GM23338 (cell line): ENCODE results near the gene SLC6A13. TPM values are rescaled to one million over a fixed set of nuclear protein-coding genes. Genes with fewer than 3 reads are reported as not detected.
A peak's percentile ranks its signal among the peaks of the same experiment; 100 is the strongest.

Experiments used
- ATAC-seq: fragments of 200-7000 bp; cut with Tn5 transposase; 3 replicates; pipeline ENCODE4 v1.9.1; 2020
- DNase-seq: peaks from one replicate; pipeline ENCODE4 v3.0.0-alpha.2; 2015; ENCODE audit warnings: low spot score
- H2AFZ ChIP-seq: fragments of 200-600 bp; sonication (generic); 2 replicates; pipeline ENCODE4 v1.8.0; 2016; ENCODE audit warnings: antibody characterized with exemption, mild to moderate bottlenecking, moderate library complexity
- H3F3A ChIP-seq: fragments of 200-600 bp; sonication (generic); replicated peaks from 2 replicates; pipeline ENCODE4 v1.8.0; 2017; ENCODE audit warnings: antibody characterized with exemption, mixed run types, low read depth
- H3K27ac ChIP-seq: fragments of 200-600 bp; sonication (generic); 2 replicates; pipeline ENCODE4 v1.6.1; 2016; ENCODE audit warnings: low read depth
- H3K27me3 ChIP-seq: fragments of 200-600 bp; sonication (generic); 2 replicates; pipeline ENCODE4 v1.8.0; 2016; ENCODE audit warnings: mild to moderate bottlenecking, mixed run types, moderate library complexity; ENCODE audit not compliant: insufficient read depth
- H3K36me3 ChIP-seq: fragments of 200-600 bp; sonication (generic); 2 replicates; pipeline ENCODE4 v1.8.0; 2016; ENCODE audit warnings: mild to moderate bottlenecking; ENCODE audit not compliant: insufficient read depth
- H3K4me1 ChIP-seq: fragments of 200-600 bp; sonication (generic); 2 replicates; pipeline ENCODE4 v1.8.0; 2016; ENCODE audit warnings: mild to moderate bottlenecking, moderate library complexity; ENCODE audit not compliant: insufficient read depth
- H3K4me2 ChIP-seq: fragments of 200-600 bp; sonication (generic); 2 replicates; pipeline ENCODE4 v1.7.1; 2017; ENCODE audit warnings: mixed run types
- H3K4me3 ChIP-seq: fragments of 200-600 bp; sonication (generic); 2 replicates; pipeline ENCODE4 v1.6.1; 2016; ENCODE audit warnings: mixed run types
- H3K79me2 ChIP-seq: fragments of 200-600 bp; sonication (generic); replicated peaks from 2 replicates; pipeline ENCODE4 v1.8.0; 2017; ENCODE audit warnings: mild to moderate bottlenecking; ENCODE audit not compliant: insufficient read depth
- H3K9me2 ChIP-seq: fragments of 200-600 bp; sonication (generic); 2 replicates; pipeline ENCODE4 v1.8.0; 2017; ENCODE audit not compliant: insufficient read depth
- H4K20me1 ChIP-seq: fragments of 200-600 bp; sonication (generic); replicated peaks from 2 replicates; pipeline ENCODE4 v1.8.0; 2017; ENCODE audit warnings: mild to moderate bottlenecking; ENCODE audit not compliant: insufficient read depth
- H3K27ac Mint-ChIP-seq: 2 replicates; pipeline ENCODE4 v1.8.0; 2020; ENCODE audit warnings: inconsistent platforms, mild to moderate bottlenecking, moderate library complexity, mixed read lengths
- H3K27me3 Mint-ChIP-seq: 3 replicates; pipeline ENCODE4 v1.8.0; 2022; ENCODE audit warnings: low read depth, mild to moderate bottlenecking, moderate library complexity, mixed read lengths, inconsistent platforms; ENCODE audit not compliant: insufficient read depth, poor library complexity
- H3K36me3 Mint-ChIP-seq: 3 replicates; pipeline ENCODE4 v1.8.0; 2021; ENCODE audit warnings: low read depth, mild to moderate bottlenecking, inconsistent platforms, moderate library complexity, mixed read lengths
- H3K4me1 Mint-ChIP-seq: 3 replicates; pipeline ENCODE4 v1.8.0; 2020; ENCODE audit warnings: mild to moderate bottlenecking, inconsistent platforms, mixed read lengths
- H3K4me3 Mint-ChIP-seq: 3 replicates; pipeline ENCODE4 v1.8.0; 2021; ENCODE audit warnings: moderate library complexity, mild to moderate bottlenecking, inconsistent platforms, mixed read lengths
- H3K9me3 Mint-ChIP-seq: 3 replicates; pipeline ENCODE4 v1.8.0; 2020; ENCODE audit warnings: moderate library complexity, mild to moderate bottlenecking, inconsistent platforms, mixed read lengths
- CREB1 ChIP-seq: fragments of 250-450 bp; sonication (Bioruptor Pico); IDR thresholded peaks from 2 replicates; pipeline ENCODE4 v1.5.0; 2020; ENCODE audit warnings: low read depth, mild to moderate bottlenecking, moderate library complexity
- EZH2 ChIP-seq: fragments of 200-600 bp; sonication (generic); IDR thresholded peaks from one replicate; pipeline ENCODE4 v1.8.0; 2017; ENCODE audit warnings: antibody characterized with exemption, mild to moderate bottlenecking, low read depth; ENCODE audit not compliant: unreplicated experiment
- EZH2phosphoT487 ChIP-seq: fragments of 200-600 bp; sonication (generic); IDR thresholded peaks from one replicate; pipeline ENCODE4 v1.8.1; 2018; ENCODE audit warnings: antibody characterized with exemption; ENCODE audit not compliant: unreplicated experiment
- JUNB ChIP-seq: IDR thresholded peaks from one replicate; pipeline ENCODE4 v1.6.1; 2016; ENCODE audit warnings: antibody characterized with exemption; ENCODE audit not compliant: unreplicated experiment
- NANOG ChIP-seq: IDR thresholded peaks from 2 replicates; pipeline ENCODE4 v1.6.1; 2016; ENCODE audit warnings: antibody characterized with exemption, borderline replicate concordance
- POLR2AphosphoS5 ChIP-seq: IDR thresholded peaks from 2 replicates; pipeline ENCODE4 v1.6.1; 2016; ENCODE audit warnings: antibody characterized with exemption, low read depth
- STAT1 ChIP-seq: IDR thresholded peaks from one replicate; pipeline ENCODE4 v1.6.1; 2016; ENCODE audit warnings: antibody characterized with exemption; ENCODE audit not compliant: unreplicated experiment
- ZNF331 ChIP-seq: fragments of 250-450 bp; sonication (Bioruptor Pico); IDR thresholded peaks from 2 replicates; pipeline ENCODE4 v1.5.0; 2020; ENCODE audit warnings: low read depth, mild to moderate bottlenecking, moderate library complexity
- polyA plus RNA-seq: library from polyadenylated mRNA; unstranded; fragments of >200 nt; fragmentation: Nextera tagmentation; extraction: Ambion mirVana; gene quantifications from 2 replicates; pipeline ENCODE4 v1.2.1, GENCODE V29; 2016
- total RNA-seq: library from RNA; depleted of rRNA; stranded (reverse); fragments of >200 nt; shearing (Covaris generic); gene quantifications from 2 replicates; pipeline ENCODE4 v1.2.3, GENCODE V29; 2014
- TF ChIP-seq, protein P1 (sequence below): fragments of 250-450 bp; sonication (Bioruptor Pico); IDR thresholded peaks from 2 replicates; pipeline ENCODE4 v1.5.0; 2020; ENCODE audit warnings: mild to moderate bottlenecking, moderate library complexity
- TF ChIP-seq, protein P2 (sequence below): IDR thresholded peaks from one replicate; pipeline ENCODE4 v1.6.1; 2018; ENCODE audit warnings: antibody characterized with exemption; ENCODE audit not compliant: unreplicated experiment
- TF ChIP-seq, protein P3 (sequence below): IDR thresholded peaks from 2 replicates; pipeline ENCODE4 v1.6.1; 2016; ENCODE audit warnings: antibody characterized with exemption
- TF ChIP-seq, protein P4 (sequence below), 2 experiments: fragments of 200-600 bp in 1 of 2; sonication (generic) in 1 of 2; conservative IDR thresholded peaks; 2 replicates each; pipeline versions ENCODE4 v1.5.1 to v1.6.1; 2016 to 2017; ENCODE audit warnings: antibody characterized with exemption in 2 of 2, low read depth in 2 of 2, mild to moderate bottlenecking in 2 of 2, moderate library complexity in 1 of 2

The SLC6A13 gene
- total and polyA plus RNA-seq, 2 experiments from 2014 or later, result not detected

DNA sequence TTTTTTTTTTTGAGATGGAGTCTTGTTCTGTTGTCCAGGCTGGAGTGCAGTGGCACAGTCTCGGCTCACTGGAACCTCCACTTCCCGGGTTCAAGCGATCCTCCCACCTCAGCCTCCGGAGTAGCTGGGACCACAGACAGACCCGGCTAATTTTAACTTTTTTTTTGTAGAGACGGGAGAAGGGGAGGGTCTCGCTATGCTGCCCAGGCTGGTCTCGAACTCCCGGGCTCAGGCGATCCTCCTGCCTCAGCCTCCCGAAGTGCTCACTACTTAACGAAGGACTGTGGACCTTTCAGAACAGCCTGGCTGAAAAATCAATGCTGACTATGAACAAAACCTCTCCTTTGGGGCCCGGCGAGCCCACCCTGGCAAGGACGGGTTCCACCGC lies 59.6 kb downstream of the SLC6A13 start:
- Histone ChIP-seq H2AFZ (peak overlapping the region; percentile 98), H3K4me2 (peak overlapping the region; percentile 91), H3K36me3 (no peaks in the 10 kb centered on the region), H3K27me3 (peaks cover 51% of the 10 kb centered on the region), H3F3A (0 out of 2 replicates have a peak, but pooled peaks cover 3% of the 10 kb centered on the region), H3K79me2 (no peaks in the 10 kb centered on the region), H3K4me1 (peaks cover 38% of the 10 kb centered on the region), H3K27ac (no peak overlapping the region), H3K4me3 (peak overlapping the region; percentile 75), H4K20me1 (no peaks in the 10 kb centered on the region; the same call in 1 of the 2 replicates), H3K9me2 (no peaks in the 10 kb centered on the region)
- Mint-ChIP-seq H3K27me3 (peaks cover 33% of the 10 kb centered on the region), H3K27ac (no peak overlapping the region), H3K4me1 (peaks cover 23% of the 10 kb centered on the region), H3K36me3 (no peaks in the 10 kb centered on the region), H3K9me3 (peaks cover 4% of the 10 kb centered on the region; the same call in 1 of the 3 replicates), H3K4me3 (peak overlapping the region; percentile 63; the same call in 2 of the 3 replicates)
- TF ChIP-seq, protein P1, sequence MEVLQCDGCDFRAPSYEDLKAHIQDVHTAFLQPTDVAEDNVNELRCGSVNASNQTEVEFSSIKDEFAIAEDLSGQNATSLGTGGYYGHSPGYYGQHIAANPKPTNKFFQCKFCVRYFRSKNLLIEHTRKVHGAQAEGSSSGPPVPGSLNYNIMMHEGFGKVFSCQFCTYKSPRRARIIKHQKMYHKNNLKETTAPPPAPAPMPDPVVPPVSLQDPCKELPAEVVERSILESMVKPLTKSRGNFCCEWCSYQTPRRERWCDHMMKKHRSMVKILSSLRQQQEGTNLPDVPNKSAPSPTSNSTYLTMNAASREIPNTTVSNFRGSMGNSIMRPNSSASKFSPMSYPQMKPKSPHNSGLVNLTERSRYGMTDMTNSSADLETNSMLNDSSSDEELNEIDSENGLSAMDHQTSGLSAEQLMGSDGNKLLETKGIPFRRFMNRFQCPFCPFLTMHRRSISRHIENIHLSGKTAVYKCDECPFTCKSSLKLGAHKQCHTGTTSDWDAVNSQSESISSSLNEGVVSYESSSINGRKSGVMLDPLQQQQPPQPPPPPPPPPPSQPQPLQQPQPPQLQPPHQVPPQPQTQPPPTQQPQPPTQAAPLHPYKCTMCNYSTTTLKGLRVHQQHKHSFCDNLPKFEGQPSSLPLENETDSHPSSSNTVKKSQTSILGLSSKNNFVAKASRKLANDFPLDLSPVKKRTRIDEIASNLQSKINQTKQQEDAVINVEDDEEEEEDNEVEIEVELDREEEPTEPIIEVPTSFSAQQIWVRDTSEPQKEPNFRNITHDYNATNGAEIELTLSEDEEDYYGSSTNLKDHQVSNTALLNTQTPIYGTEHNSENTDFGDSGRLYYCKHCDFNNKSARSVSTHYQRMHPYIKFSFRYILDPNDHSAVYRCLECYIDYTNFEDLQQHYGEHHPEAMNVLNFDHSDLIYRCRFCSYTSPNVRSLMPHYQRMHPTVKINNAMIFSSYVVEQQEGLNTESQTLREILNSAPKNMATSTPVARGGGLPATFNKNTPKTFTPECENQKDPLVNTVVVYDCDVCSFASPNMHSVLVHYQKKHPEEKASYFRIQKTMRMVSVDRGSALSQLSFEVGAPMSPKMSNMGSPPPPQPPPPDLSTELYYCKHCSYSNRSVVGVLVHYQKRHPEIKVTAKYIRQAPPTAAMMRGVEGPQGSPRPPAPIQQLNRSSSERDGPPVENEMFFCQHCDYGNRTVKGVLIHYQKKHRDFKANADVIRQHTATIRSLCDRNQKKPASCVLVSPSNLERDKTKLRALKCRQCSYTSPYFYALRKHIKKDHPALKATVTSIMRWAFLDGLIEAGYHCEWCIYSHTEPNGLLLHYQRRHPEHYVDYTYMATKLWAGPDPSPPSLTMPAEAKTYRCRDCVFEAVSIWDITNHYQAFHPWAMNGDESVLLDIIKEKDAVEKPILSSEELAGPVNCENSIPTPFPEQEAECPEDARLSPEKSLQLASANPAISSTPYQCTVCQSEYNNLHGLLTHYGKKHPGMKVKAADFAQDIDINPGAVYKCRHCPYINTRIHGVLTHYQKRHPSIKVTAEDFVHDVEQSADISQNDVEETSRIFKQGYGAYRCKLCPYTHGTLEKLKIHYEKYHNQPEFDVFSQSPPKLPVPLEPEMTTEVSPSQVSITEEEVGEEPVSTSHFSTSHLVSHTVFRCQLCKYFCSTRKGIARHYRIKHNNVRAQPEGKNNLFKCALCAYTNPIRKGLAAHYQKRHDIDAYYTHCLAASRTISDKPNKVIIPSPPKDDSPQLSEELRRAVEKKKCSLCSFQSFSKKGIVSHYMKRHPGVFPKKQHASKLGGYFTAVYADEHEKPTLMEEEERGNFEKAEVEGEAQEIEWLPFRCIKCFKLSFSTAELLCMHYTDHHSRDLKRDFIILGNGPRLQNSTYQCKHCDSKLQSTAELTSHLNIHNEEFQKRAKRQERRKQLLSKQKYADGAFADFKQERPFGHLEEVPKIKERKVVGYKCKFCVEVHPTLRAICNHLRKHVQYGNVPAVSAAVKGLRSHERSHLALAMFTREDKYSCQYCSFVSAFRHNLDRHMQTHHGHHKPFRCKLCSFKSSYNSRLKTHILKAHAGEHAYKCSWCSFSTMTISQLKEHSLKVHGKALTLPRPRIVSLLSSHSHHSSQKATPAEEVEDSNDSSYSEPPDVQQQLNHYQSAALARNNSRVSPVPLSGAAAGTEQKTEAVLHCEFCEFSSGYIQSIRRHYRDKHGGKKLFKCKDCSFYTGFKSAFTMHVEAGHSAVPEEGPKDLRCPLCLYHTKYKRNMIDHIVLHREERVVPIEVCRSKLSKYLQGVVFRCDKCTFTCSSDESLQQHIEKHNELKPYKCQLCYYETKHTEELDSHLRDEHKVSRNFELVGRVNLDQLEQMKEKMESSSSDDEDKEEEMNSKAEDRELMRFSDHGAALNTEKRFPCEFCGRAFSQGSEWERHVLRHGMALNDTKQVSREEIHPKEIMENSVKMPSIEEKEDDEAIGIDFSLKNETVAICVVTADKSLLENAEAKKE (CRISPR knock-in tag), result no peak
- TF ChIP-seq, protein P2, sequence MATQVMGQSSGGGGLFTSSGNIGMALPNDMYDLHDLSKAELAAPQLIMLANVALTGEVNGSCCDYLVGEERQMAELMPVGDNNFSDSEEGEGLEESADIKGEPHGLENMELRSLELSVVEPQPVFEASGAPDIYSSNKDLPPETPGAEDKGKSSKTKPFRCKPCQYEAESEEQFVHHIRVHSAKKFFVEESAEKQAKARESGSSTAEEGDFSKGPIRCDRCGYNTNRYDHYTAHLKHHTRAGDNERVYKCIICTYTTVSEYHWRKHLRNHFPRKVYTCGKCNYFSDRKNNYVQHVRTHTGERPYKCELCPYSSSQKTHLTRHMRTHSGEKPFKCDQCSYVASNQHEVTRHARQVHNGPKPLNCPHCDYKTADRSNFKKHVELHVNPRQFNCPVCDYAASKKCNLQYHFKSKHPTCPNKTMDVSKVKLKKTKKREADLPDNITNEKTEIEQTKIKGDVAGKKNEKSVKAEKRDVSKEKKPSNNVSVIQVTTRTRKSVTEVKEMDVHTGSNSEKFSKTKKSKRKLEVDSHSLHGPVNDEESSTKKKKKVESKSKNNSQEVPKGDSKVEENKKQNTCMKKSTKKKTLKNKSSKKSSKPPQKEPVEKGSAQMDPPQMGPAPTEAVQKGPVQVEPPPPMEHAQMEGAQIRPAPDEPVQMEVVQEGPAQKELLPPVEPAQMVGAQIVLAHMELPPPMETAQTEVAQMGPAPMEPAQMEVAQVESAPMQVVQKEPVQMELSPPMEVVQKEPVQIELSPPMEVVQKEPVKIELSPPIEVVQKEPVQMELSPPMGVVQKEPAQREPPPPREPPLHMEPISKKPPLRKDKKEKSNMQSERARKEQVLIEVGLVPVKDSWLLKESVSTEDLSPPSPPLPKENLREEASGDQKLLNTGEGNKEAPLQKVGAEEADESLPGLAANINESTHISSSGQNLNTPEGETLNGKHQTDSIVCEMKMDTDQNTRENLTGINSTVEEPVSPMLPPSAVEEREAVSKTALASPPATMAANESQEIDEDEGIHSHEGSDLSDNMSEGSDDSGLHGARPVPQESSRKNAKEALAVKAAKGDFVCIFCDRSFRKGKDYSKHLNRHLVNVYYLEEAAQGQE, result no peak
- no peak for TF ChIP-seq EZH2phosphoT487
- TF ChIP-seq ZNF331 (CRISPR knock-in tag), result no peak
- TF ChIP-seq, protein P3, sequence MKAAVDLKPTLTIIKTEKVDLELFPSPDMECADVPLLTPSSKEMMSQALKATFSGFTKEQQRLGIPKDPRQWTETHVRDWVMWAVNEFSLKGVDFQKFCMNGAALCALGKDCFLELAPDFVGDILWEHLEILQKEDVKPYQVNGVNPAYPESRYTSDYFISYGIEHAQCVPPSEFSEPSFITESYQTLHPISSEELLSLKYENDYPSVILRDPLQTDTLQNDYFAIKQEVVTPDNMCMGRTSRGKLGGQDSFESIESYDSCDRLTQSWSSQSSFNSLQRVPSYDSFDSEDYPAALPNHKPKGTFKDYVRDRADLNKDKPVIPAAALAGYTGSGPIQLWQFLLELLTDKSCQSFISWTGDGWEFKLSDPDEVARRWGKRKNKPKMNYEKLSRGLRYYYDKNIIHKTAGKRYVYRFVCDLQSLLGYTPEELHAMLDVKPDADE, result no peak
- TF ChIP-seq, protein P4, sequence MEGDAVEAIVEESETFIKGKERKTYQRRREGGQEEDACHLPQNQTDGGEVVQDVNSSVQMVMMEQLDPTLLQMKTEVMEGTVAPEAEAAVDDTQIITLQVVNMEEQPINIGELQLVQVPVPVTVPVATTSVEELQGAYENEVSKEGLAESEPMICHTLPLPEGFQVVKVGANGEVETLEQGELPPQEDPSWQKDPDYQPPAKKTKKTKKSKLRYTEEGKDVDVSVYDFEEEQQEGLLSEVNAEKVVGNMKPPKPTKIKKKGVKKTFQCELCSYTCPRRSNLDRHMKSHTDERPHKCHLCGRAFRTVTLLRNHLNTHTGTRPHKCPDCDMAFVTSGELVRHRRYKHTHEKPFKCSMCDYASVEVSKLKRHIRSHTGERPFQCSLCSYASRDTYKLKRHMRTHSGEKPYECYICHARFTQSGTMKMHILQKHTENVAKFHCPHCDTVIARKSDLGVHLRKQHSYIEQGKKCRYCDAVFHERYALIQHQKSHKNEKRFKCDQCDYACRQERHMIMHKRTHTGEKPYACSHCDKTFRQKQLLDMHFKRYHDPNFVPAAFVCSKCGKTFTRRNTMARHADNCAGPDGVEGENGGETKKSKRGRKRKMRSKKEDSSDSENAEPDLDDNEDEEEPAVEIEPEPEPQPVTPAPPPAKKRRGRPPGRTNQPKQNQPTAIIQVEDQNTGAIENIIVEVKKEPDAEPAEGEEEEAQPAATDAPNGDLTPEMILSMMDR (conservative IDR thresholded peaks at IDR 0.05; ENCODE audit: low read depth in 2 of 2), result no peak
- no peak for TF ChIP-seq NANOG
- no peak for TF ChIP-seq POLR2AphosphoS5
- TF ChIP-seq JUNB, result no peak
- no peak for TF ChIP-seq EZH2
- TF ChIP-seq STAT1, result no peak
- no peak for TF ChIP-seq CREB1 (CRISPR knock-in tag)
- DNase-seq (no peak), ATAC-seq (no peak)
